ENCODE measurements around the gene CASQ1.

DNA sequence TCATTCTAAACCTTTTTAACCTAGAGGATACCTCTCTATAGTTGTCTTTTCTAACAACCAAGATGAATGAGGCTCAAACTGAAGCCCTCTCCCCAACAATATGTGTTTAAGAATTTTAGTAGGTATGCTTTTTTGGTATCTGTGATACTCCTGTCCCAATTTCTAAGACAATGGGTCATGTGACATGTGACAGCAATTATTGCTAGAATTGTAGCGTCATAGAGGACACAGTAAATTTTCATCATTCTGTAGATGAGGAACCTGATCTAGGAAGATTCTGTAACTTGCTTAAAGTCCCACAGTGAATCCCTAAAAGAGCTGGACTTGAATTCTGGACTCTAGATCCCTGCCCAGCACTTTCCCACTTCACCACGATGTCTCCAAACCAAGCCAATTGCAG, 11.6 kb upstream of the CASQ1 start:
- no peak for TF ChIP-seq POLR2A (IDR thresholded peaks at IDR 0.05)
- TF ChIP-seq, protein P1, sequence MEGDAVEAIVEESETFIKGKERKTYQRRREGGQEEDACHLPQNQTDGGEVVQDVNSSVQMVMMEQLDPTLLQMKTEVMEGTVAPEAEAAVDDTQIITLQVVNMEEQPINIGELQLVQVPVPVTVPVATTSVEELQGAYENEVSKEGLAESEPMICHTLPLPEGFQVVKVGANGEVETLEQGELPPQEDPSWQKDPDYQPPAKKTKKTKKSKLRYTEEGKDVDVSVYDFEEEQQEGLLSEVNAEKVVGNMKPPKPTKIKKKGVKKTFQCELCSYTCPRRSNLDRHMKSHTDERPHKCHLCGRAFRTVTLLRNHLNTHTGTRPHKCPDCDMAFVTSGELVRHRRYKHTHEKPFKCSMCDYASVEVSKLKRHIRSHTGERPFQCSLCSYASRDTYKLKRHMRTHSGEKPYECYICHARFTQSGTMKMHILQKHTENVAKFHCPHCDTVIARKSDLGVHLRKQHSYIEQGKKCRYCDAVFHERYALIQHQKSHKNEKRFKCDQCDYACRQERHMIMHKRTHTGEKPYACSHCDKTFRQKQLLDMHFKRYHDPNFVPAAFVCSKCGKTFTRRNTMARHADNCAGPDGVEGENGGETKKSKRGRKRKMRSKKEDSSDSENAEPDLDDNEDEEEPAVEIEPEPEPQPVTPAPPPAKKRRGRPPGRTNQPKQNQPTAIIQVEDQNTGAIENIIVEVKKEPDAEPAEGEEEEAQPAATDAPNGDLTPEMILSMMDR (IDR thresholded peaks at IDR 0.05), result no peak
